ENCODE data around the gene SERPINB8. TPM values are rescaled to one million over a fixed set of nuclear protein-coding genes. Genes with fewer than 3 reads are reported as not detected.
"Not testable (repeated sequence)": the region's sequence is repeated elsewhere in the genome, so short reads cannot be mapped to it uniquely, and the experiment has no call there.

Gene SERPINB8, protein sequence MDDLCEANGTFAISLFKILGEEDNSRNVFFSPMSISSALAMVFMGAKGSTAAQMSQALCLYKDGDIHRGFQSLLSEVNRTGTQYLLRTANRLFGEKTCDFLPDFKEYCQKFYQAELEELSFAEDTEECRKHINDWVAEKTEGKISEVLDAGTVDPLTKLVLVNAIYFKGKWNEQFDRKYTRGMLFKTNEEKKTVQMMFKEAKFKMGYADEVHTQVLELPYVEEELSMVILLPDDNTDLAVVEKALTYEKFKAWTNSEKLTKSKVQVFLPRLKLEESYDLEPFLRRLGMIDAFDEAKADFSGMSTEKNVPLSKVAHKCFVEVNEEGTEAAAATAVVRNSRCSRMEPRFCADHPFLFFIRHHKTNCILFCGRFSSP
- 10 to 100 TPM in 2 of 4 donors, 1 to 10 TPM in 2; 6.2 to 18.4 (median 11.1) TPM for total RNA-seq

DNA sequence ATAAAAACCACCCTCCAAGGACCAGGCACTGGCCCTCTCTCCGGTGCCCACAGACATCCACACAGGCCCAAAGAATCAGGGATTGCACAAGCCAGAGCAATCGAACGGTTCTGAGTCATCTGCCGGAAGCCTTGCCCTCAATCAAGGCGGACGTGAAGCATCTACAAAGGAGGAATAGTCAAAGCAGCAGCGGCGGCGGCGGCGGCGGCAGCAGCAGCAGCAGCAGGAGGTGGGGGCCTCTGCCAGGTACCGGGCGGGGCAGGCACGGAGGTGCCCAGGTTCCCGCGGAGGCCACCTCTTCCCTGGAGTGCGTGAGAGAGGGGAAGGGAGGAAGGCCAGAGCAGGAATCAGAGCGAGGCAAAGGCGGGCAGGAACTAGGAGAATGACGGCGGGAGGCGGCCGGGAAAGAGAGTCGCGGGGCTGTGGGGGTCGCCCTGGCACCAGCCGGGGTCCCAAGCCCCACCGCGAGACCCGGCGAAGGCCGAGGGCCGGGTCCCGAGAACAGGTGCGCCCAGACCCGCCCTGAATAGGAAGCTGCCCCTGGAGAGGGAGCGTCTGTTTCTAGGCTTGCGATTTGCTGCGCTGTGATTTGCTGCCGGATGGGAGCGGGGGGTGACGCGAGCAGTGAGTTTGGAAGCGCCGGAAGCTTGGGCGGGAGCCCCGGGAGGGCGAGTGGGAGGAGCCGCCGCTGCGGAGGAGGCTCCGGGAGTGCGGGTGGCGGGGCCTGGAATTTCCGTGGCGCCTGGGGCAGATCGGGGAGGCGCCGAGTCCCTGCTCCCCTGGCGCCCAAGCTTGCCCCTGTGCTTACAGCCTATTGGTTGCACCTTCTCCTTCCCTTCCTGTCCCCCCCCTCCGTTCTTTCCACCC lies at the start of gene SERPINB8:
SERPINB8 (plus strand) TSS at position 140 of the 867 bp plus-strand sequence. CDS start 8,228 bp downstream, outside the sequence.
- intact Hi-C loops (cut with DNase I), result loop anchor here (10.0 kb wide), 1 partner anchor 1445 kb away; the partner anchor contains the start of gene ZCCHC2
- WGBS, result 2% methylated on average over 26 of the region's 62 CpGs
- no peak for TF ChIP-seq EP300 (IDR thresholded peaks at IDR 0.05)
- peak; percentile 92 to 98 for TF ChIP-seq POLR2AphosphoS5 (IDR thresholded peaks at IDR 0.05)
- TF ChIP-seq POLR2A (IDR thresholded peaks at IDR 0.05; ENCODE audit: low read depth), result peak; percentile 40
- TF ChIP-seq, protein P1, sequence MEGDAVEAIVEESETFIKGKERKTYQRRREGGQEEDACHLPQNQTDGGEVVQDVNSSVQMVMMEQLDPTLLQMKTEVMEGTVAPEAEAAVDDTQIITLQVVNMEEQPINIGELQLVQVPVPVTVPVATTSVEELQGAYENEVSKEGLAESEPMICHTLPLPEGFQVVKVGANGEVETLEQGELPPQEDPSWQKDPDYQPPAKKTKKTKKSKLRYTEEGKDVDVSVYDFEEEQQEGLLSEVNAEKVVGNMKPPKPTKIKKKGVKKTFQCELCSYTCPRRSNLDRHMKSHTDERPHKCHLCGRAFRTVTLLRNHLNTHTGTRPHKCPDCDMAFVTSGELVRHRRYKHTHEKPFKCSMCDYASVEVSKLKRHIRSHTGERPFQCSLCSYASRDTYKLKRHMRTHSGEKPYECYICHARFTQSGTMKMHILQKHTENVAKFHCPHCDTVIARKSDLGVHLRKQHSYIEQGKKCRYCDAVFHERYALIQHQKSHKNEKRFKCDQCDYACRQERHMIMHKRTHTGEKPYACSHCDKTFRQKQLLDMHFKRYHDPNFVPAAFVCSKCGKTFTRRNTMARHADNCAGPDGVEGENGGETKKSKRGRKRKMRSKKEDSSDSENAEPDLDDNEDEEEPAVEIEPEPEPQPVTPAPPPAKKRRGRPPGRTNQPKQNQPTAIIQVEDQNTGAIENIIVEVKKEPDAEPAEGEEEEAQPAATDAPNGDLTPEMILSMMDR (IDR thresholded peaks at IDR 0.05), result no peak

DNA sequence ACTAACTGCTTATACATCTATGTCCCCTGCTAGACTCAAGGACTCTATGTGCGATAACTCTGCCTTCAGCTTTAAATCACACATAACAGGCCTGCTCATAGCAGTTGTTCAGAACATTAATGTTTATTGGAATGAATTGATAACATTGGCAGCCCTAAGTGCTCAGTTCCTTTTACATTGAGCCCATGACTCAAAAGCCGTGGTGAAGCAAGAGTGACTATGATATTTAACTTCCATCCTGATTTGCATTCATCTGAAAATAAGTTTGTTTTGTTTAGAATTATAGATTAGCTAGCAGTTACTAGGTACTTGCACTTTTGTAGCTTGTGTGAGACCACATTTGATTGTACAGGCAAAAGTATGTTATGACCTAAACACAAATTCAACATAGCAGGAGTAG lies 47.8 kb upstream of the SERPINB8 start:
- no peak overlapping the region for H3K27ac ChIP-seq (replicated peaks in 1 of 4)
- DNase-seq (ENCODE audit: extremely low spot score), result no peak
- no peaks in the 10 kb centered on the region for H3K4me1 ChIP-seq
- WGBS, result 88% methylated on average over 2 of the region's 2 CpGs
- no peaks in the 10 kb centered on the region for H3K27me3 ChIP-seq
- no peaks in the 10 kb centered on the region for H3K9me3 ChIP-seq
- TF ChIP-seq, protein P1 (IDR thresholded peaks at IDR 0.05), result no peak
- no peak for TF ChIP-seq POLR2AphosphoS5 (IDR thresholded peaks at IDR 0.05)
- TF ChIP-seq EP300 (IDR thresholded peaks at IDR 0.05), result no peak
- no peak for TF ChIP-seq POLR2A (IDR thresholded peaks at IDR 0.05; ENCODE audit: low read depth)
- no peak overlapping the region for H3K4me3 ChIP-seq
- intact Hi-C loops (cut with DNase I), result no loop called here
- H3K36me3 ChIP-seq, result no peaks in the 10 kb centered on the region

More for the DNA sequence above, at the start of gene SERPINB8:
- DNase-seq (ENCODE audit: extremely low spot score), result peak; percentile 98
- Histone ChIP-seq H3K27ac (replicated peaks in 1 of 4) (peak within 1 kb of the TSS; percentile 89 to 97 (median 93)), H3K4me1 (peaks cover 5 to 17% (median 15%) of the 10 kb centered on the region in 4 donors), H3K4me3 (peak within 1 kb of the TSS; percentile 65 to 81 (median 76)), H3K27me3 (no peaks in the 10 kb centered on the region), H3K9me3 (no peaks in the 10 kb centered on the region), H3K36me3 (no peaks in the 10 kb centered on the region)

DNA sequence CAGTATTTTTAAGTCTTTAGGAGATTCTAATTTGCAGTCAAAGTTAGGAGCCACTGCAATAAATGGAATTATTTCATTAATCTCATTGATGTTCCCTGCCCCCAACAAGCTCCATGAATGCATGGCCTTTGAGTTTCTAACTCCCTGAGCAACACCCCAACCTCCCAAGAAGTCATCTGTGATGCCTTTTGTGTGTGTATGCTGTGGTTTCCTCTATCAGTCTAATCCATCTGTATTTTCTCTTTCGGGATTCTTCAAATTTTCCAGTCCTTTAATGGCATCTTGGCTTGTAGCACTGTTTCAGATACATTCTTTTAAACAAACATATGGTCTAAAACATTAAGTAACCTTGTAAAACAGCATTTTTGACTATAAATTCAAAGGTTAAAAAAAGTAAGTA lies 45.3 kb upstream of the SERPINB8 start:
- H3K9me3 ChIP-seq, result no peaks in the 10 kb centered on the region
- no peak for TF ChIP-seq POLR2A (IDR thresholded peaks at IDR 0.05; ENCODE audit: low read depth)
- no peak for TF ChIP-seq EP300 (IDR thresholded peaks at IDR 0.05)
- TF ChIP-seq, protein P1 (IDR thresholded peaks at IDR 0.05), result no peak
- no peak for TF ChIP-seq POLR2AphosphoS5 (IDR thresholded peaks at IDR 0.05)
- 65% methylated on average over 1 of the region's 1 CpG for WGBS
- H3K27ac ChIP-seq (replicated peaks in 1 of 4), result no peak overlapping the region
- no peak for DNase-seq (ENCODE audit: extremely low spot score)
- H3K27me3 ChIP-seq, result no peaks in the 10 kb centered on the region
- intact Hi-C loops (cut with DNase I), result no loop called here
- no peaks in the 10 kb centered on the region for H3K4me1 ChIP-seq
- no peaks in the 10 kb centered on the region for H3K36me3 ChIP-seq
- H3K4me3 ChIP-seq, result no peak overlapping the region

DNA sequence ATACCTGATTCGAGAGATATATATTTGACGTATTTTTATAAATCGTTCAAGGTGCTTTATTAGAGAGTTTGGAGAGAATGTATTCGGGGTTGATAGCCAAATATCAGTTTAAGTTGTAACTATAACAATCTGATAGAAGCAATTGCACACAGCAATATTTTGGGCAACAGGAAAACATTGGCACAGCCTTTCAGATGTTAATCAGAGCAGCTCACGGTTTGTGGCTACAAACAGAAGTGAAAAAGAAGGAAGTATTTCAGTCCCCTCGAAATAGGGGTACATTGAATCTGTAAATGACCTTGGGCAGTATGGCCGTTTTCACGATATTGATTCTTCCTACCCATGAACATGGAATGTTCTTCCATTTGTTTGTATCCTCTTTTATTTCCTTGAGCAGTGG lies 41.5 kb upstream of the SERPINB8 start:
- TF ChIP-seq POLR2A (IDR thresholded peaks at IDR 0.05; ENCODE audit: low read depth), result no peak
- TF ChIP-seq POLR2AphosphoS5 (IDR thresholded peaks at IDR 0.05), result no peak
- no peak for TF ChIP-seq EP300 (IDR thresholded peaks at IDR 0.05)
- TF ChIP-seq, protein P1 (IDR thresholded peaks at IDR 0.05), result no peak
- 60% methylated on average over 8 of the region's 8 CpGs for WGBS
- Histone ChIP-seq H3K27me3 (no peaks in the 10 kb centered on the region), H3K27ac (replicated peaks in 1 of 4) (no peak overlapping the region), H3K4me1 (no peaks in the 10 kb centered on the region), H3K36me3 (no peaks in the 10 kb centered on the region), H3K9me3 (no peaks in the 10 kb centered on the region), H3K4me3 (no peak overlapping the region)
- no peak for DNase-seq (ENCODE audit: extremely low spot score)
- intact Hi-C loops (cut with DNase I), result no loop called here

DNA sequence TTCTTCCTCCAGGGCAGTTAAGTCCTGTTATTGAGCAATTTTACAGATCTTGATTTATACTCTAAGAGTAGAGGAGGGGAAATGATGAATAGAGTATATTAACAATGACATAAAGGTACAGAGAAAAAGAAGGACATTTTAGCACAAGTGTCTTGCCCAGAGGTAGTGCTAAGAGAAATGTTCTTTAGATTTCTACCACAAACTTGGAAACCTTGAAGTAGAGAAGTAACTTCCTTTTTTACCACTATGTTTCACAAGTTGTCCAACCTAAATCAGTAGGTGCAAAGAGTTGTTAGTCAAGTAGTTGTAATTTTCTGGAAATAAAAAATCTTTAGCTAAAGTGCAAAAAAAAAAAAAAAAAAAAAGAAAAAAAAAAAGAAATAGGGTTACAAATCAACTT lies 40.5 kb upstream of the SERPINB8 start:
- H3K9me3 ChIP-seq; H3K27ac ChIP-seq (replicated peaks in 1 of 4); H3K4me1 ChIP-seq; DNase-seq (ENCODE audit: extremely low spot score); H3K27me3 ChIP-seq; H3K4me3 ChIP-seq; intact Hi-C loops (cut with DNase I); H3K36me3 ChIP-seq: not testable (repeated sequence)
